Esophagus squamous epithelium (tissue), 5 donors: Measurements from ENCODE around the gene TNFRSF12A. TPM values are rescaled to one million over a fixed set of nuclear protein-coding genes. Genes with fewer than 3 reads are reported as not detected.

ENCODE experiments used
- DNase-seq: peaks from one replicate; lab custom pipeline; 2025; lab: John Stamatoyannopoulos, UW
- H3K27ac ChIP-seq, 4 donors: fragments of 200-600 bp; sonication (generic); one replicate each; pipeline ENCODE4 v1.5.1; 2016 to 2019; ENCODE audit warnings: mild to moderate bottlenecking in 1 of 4
- H3K27me3 ChIP-seq, 4 donors: fragments of 200-600 bp; sonication (generic); 1 replicate in 3 of 4; 2 replicates in 1 of 4; pipeline versions ENCODE4 v1.5.1 to v1.6.0; 2017 to 2021; ENCODE audit warnings: antibody characterized with exemption in 1 of 4
- H3K36me3 ChIP-seq, 3 donors: fragments of 200-600 bp; sonication (generic); one replicate each; pipeline ENCODE4 v1.5.1; 2016 to 2019
- H3K4me1 ChIP-seq, 3 donors: fragments of 200-600 bp; sonication (generic); one replicate each; pipeline ENCODE4 v1.5.1; 2017 to 2019
- H3K4me3 ChIP-seq, 4 donors: fragments of 200-600 bp; sonication (generic); 1 replicate in 3 of 4; 2 replicates in 1 of 4; pipeline ENCODE4 v1.5.1; 2016 to 2019; ENCODE audit warnings: mild to moderate bottlenecking in 2 of 4, moderate library complexity in 1 of 4
- H3K9me3 ChIP-seq, 3 donors: fragments of 200-600 bp; sonication (generic); one replicate each; pipeline ENCODE4 v1.5.1; 2016 to 2019
- CTCF ChIP-seq, 6 experiments: fragments of 450-650 bp in 4 of 6; fragments of 200-600 bp in 2 of 6; sonication (generic) in 2 of 6; IDR thresholded peaks; one replicate each; pipeline ENCODE4 v1.5.1; 2016 to 2019; ENCODE audit warnings: antibody characterized with exemption in 6 of 6, mild to moderate bottlenecking in 4 of 6, moderate library complexity in 4 of 6
- POLR2A ChIP-seq, 4 donors: fragments of 450-650 bp; IDR thresholded peaks; one replicate each; pipeline ENCODE4 v1.6.1; 2017; ENCODE audit warnings: antibody characterized with exemption in 4 of 4, mild to moderate bottlenecking in 4 of 4, moderate library complexity in 3 of 4
- WGBS, 2 donors: methylation state at CpG; one replicate each; pipeline ENCODE4 v1.1.5; 2018; 5-methylcytosine and 5-hydroxymethylcytosine counted together
- intact Hi-C: fragments of 100-400 bp; cut with DNase I; formaldehyde crosslinking; loops from one replicate; pipeline ENCODE4 v1.15.0; 2022
- total RNA-seq, 4 donors: library from RNA; depleted of rRNA; stranded (reverse); fragments of >200 nt; gene quantifications; one replicate each; pipeline ENCODE4 v1.1.0, GENCODE V29; 2016
- donor health status: DM: yes; HTN: yes; CAD: no.

TNFRSF12A gene
- total RNA-seq, 4 donors from 2014 or later: 15.3 to 46.0 (median 28.6) TPM

- H3K36me3 ChIP-seq: no peaks in the 10 kb centered on the region
- H3K4me1 ChIP-seq: peaks cover 15 to 63% (median 21%) of the 10 kb centered on the region in 3 donors
- no peak overlapping the region for H3K27ac ChIP-seq
- no peaks in the 10 kb centered on the region for H3K9me3 ChIP-seq
- no peak overlapping the region for H3K4me3 ChIP-seq
- intact Hi-C loops: no loop called here
- peaks cover 0 to 49% (median 0%) of the 10 kb centered on the region in 4 donors for H3K27me3 ChIP-seq
- TF ChIP-seq POLR2A (IDR thresholded peaks at IDR 0.05) (no peak), CTCF (IDR thresholded peaks at IDR 0.05) (no peak)
- no CpG with 5 or more reads among the region's 8 CpGs for WGBS, 2 donors
- no peak for DNase-seq
These were observed 32.3 kb upstream of the TNFRSF12A start for GRCh38 chr16:2987833-2988232.

DNA sequence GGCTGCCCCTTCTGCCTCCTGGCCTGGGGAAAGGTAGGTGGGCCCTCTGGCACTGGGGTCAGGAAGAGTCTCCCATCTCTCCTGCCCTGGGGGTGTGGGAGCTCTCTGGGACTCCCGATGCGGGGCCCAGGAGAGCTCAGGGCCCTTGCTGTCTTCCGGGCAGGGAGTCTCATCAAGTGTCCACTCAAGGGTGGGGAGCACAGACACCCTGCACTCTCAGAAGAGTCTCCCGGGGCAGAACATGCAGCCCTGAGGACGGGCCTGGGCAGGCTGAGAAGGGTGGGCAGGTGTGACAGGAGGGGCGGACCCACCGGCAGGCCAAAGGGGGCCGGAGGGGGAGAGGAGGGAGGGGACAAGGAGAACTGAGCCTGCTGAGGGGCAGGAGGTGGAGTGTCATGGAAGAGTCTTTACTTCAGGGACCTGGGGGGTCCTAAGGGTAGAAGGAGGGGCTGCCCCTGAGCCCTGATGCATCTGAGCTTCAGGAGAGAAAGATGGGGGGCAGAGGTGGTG, 31.5 kb upstream of the TNFRSF12A start:
- no peak for DNase-seq
- Histone ChIP-seq H3K36me3 (no peaks in the 10 kb centered on the region), H3K27ac (no peak overlapping the region), H3K9me3 (no peaks in the 10 kb centered on the region), H3K27me3 (peaks cover 0 to 49% (median 0%) of the 10 kb centered on the region in 4 donors), H3K4me3 (no peak overlapping the region), H3K4me1 (peaks cover 18 to 61% (median 18%) of the 10 kb centered on the region in 3 donors)
- TF ChIP-seq CTCF (IDR thresholded peaks at IDR 0.05): no peak
- TF ChIP-seq POLR2A (IDR thresholded peaks at IDR 0.05): no peak
- 20 to 43% methylated on average over 1 to 4 of the region's 8 CpGs for WGBS, 2 donors
- intact Hi-C loops: no loop called here

GRCh38 chr16:2990891-2991290, 29.3 kb upstream of the TNFRSF12A start:
- H3K36me3 ChIP-seq: no peaks in the 10 kb centered on the region
- no peak overlapping the region for H3K27ac ChIP-seq
- H3K9me3 ChIP-seq: no peaks in the 10 kb centered on the region
- WGBS, 2 donors: 40% methylated on average over 1 of the region's 10 CpGs; no CpG with 5 or more reads in 1 of the 2 donors
- TF ChIP-seq CTCF (IDR thresholded peaks at IDR 0.05) (no peak), POLR2A (IDR thresholded peaks at IDR 0.05) (no peak)
- peaks cover 4 to 59% (median 12%) of the 10 kb centered on the region in 3 donors for H3K4me1 ChIP-seq
- intact Hi-C loops: no loop called here
- no peak overlapping the region for H3K4me3 ChIP-seq
- H3K27me3 ChIP-seq: peaks cover 0 to 49% (median 0%) of the 10 kb centered on the region in 4 donors
- DNase-seq: no peak

GRCh38 chr16:2991566-2992261, 28.5 kb upstream of the TNFRSF12A start:
- Histone ChIP-seq H3K36me3 (no peaks in the 10 kb centered on the region), H3K9me3 (no peaks in the 10 kb centered on the region), H3K27me3 (peaks cover 0 to 53% (median 0%) of the 10 kb centered on the region in 4 donors), H3K4me1 (peaks cover 3 to 51% (median 12%) of the 10 kb centered on the region in 3 donors), H3K27ac (no peak overlapping the region), H3K4me3 (no peak overlapping the region)
- no peak for DNase-seq
- no peak for TF ChIP-seq POLR2A (IDR thresholded peaks at IDR 0.05)
- no peak for TF ChIP-seq CTCF (IDR thresholded peaks at IDR 0.05)
- intact Hi-C loops: no loop called here
- 76 to 90% methylated on average over 2 to 5 of the region's 12 CpGs for WGBS, 2 donors

- H3K36me3 ChIP-seq: no peaks in the 10 kb centered on the region
- no peaks in the 10 kb centered on the region for H3K9me3 ChIP-seq
- H3K27ac ChIP-seq: no peak overlapping the region
- no peak for TF ChIP-seq POLR2A (IDR thresholded peaks at IDR 0.05)
- no peak for TF ChIP-seq CTCF (IDR thresholded peaks at IDR 0.05)
- H3K4me3 ChIP-seq: no peak overlapping the region
- WGBS, 2 donors: 18 to 62% methylated on average over 5 to 8 of the region's 14 CpGs
- DNase-seq: no peak
- intact Hi-C loops: no loop called here
- H3K4me1 ChIP-seq: peaks cover 3 to 50% (median 12%) of the 10 kb centered on the region in 3 donors
- H3K27me3 ChIP-seq: peaks cover 0 to 53% (median 0%) of the 10 kb centered on the region in 4 donors
These were observed 27.6 kb upstream of the TNFRSF12A start for GRCh38 chr16:2992383-2993081.
